Activated CD8-positive, alpha-beta memory T cell treated with anti-CD3 and anti-CD28 coated beads, Interleukin-2, amount 10 ng/mL, durations not matched to agents 7 days and 5 days (primary cell): Measurements from ENCODE around the gene KLF3. TPM values are rescaled to one million over a fixed set of nuclear protein-coding genes. Genes with fewer than 3 reads are reported as not detected.

Experiments
- ATAC-seq: fragments of 150-1000 bp; cut with Tn5 transposase; one replicate; pipeline ENCODE4 v1.10.0; 2021; ENCODE audit warnings: moderate library complexity
- CTCF ChIA-PET: fragments of 350-600 bp; sonication (Branson Sonifier 250); formaldehyde crosslinking; loops from one replicate; lab custom pipeline; 2021; ENCODE audit warnings: antibody characterized with exemption; lab: Charles Lee
- DNase-seq: peaks from one replicate; pipeline ENCODE4 v3.0.0-alpha.2; 2020
- H3K27ac Mint-ChIP-seq: one replicate; pipeline ENCODE4 v1.8.0; 2021; ENCODE audit warnings: mild to moderate bottlenecking, mixed read lengths
- H3K27me3 Mint-ChIP-seq: one replicate; pipeline ENCODE4 v1.8.0; 2021; ENCODE audit warnings: mixed read lengths
- H3K36me3 Mint-ChIP-seq: one replicate; pipeline ENCODE4 v1.8.0; 2021; ENCODE audit warnings: mild to moderate bottlenecking, mixed read lengths
- H3K4me1 Mint-ChIP-seq: one replicate; pipeline ENCODE4 v1.8.0; 2021; ENCODE audit warnings: mixed read lengths
- H3K4me3 Mint-ChIP-seq: one replicate; pipeline ENCODE4 v1.8.0; 2021; ENCODE audit warnings: mild to moderate bottlenecking, moderate library complexity, mixed read lengths
- H3K9me3 Mint-ChIP-seq: one replicate; pipeline ENCODE4 v1.8.0; 2022; ENCODE audit warnings: low read depth, mixed read lengths
- total RNA-seq, 2 experiments: library from RNA; stranded (reverse); gene quantifications; one replicate each; pipeline ENCODE4 v1.2.3, GENCODE V29; 2021

KLF3 gene
- total RNA-seq, 2 experiments from 2014 or later: 2.6 to 3.5 TPM

GRCh38 chr4:38662522-38663089, 1.4 kb upstream of the KLF3 start:
- CTCF ChIA-PET: interaction anchor here (1.5 to 2.4 kb wide), 3 partner anchors 12 to 483 kb away, joined by 4 to 10 read pairs (median 6); no protein-coding TSS in a partner anchor
- peaks cover 33% of the 10 kb centered on the region for H3K4me1 Mint-ChIP-seq

GRCh38 chr4:38663090-38663800, 754 bp upstream of the KLF3 start:
- H3K4me1 Mint-ChIP-seq: peaks cover 35% of the 10 kb centered on the region

More at GRCh38 chr4:38662522-38663089, 1.4 kb upstream of the KLF3 start:
- peaks cover 2% of the 10 kb centered on the region for H3K36me3 Mint-ChIP-seq
- H3K27me3 Mint-ChIP-seq: peaks cover 48% of the 10 kb centered on the region
- peak overlapping the region; percentile 26 for H3K27ac Mint-ChIP-seq
- ATAC-seq (no peak), DNase-seq (no peak)
- H3K4me3 Mint-ChIP-seq: peak overlapping the region; percentile 66
- peaks cover 4% of the 10 kb centered on the region for H3K9me3 Mint-ChIP-seq

GRCh38 chr4:38664706-38665401, 855 bp downstream of the KLF3 start:
- peaks cover 34% of the 10 kb centered on the region for H3K4me1 Mint-ChIP-seq
- H3K4me3 Mint-ChIP-seq: peak overlapping the region; percentile 73
- ATAC-seq (no peak), DNase-seq (no peak)
- H3K27me3 Mint-ChIP-seq: peaks cover 53% of the 10 kb centered on the region
- H3K27ac Mint-ChIP-seq: peak overlapping the region; percentile 61
- H3K9me3 Mint-ChIP-seq: peaks cover 4% of the 10 kb centered on the region
- CTCF ChIA-PET: interaction anchor here (3.0 kb wide), 1 partner anchor 345 kb away, joined by 21 read pairs; no protein-coding TSS in a partner anchor
- H3K36me3 Mint-ChIP-seq: no peaks in the 10 kb centered on the region

More at GRCh38 chr4:38663090-38663800, 754 bp upstream of the KLF3 start:
- H3K4me3 Mint-ChIP-seq: peak overlapping the region; percentile 66
- peak overlapping the region; percentile 26 for H3K27ac Mint-ChIP-seq
- CTCF ChIA-PET: interaction anchor here (1.5 to 2.4 kb wide), 3 partner anchors 12 to 483 kb away, joined by 4 to 10 read pairs (median 6); no protein-coding TSS in a partner anchor
- H3K27me3 Mint-ChIP-seq: peaks cover 49% of the 10 kb centered on the region
- peak; percentile 52 for ATAC-seq
- peaks cover 4% of the 10 kb centered on the region for H3K9me3 Mint-ChIP-seq
- peak; percentile 54 for DNase-seq
- peaks cover under 1% of the 10 kb centered on the region for H3K36me3 Mint-ChIP-seq

- Mint-ChIP-seq H3K4me3 (peak overlapping the region; percentile 7), H3K4me1 (peaks cover 39% of the 10 kb centered on the region), H3K27me3 (peaks cover 51% of the 10 kb centered on the region), H3K27ac (no peak overlapping the region), H3K9me3 (peaks cover 3% of the 10 kb centered on the region), H3K36me3 (no peaks in the 10 kb centered on the region)
- DNase-seq (no peak), ATAC-seq (no peak)
- CTCF ChIA-PET: interaction anchor here (0.7 to 3.0 kb wide), 5 partner anchors 9 to 491 kb away, joined by 3 to 21 read pairs (median 4); no protein-coding TSS in a partner anchor
Observed at GRCh38 chr4:38665551-38666411, 1.8 kb downstream of the KLF3 start.

- peak overlapping the region; percentile 41 for H3K4me3 Mint-ChIP-seq
- H3K27me3 Mint-ChIP-seq: peaks cover 44% of the 10 kb centered on the region
- no peaks in the 10 kb centered on the region for H3K9me3 Mint-ChIP-seq
- no peak overlapping the region for H3K27ac Mint-ChIP-seq
- no peaks in the 10 kb centered on the region for H3K36me3 Mint-ChIP-seq
- CTCF ChIA-PET: interaction anchor here (0.8 to 3.0 kb wide), 5 partner anchors 9 to 489 kb away, joined by 3 to 21 read pairs (median 4); no protein-coding TSS in a partner anchor
- DNase-seq (no peak), ATAC-seq (no peak)
- H3K4me1 Mint-ChIP-seq: peaks cover 46% of the 10 kb centered on the region
Observed at GRCh38 chr4:38666766-38667084, 2.7 kb downstream of the KLF3 start.

- ATAC-seq: peak; percentile 8
- H3K4me1 Mint-ChIP-seq: peaks cover 41% of the 10 kb centered on the region
- H3K27ac Mint-ChIP-seq: peak overlapping the region; percentile 37
- no peaks in the 10 kb centered on the region for H3K36me3 Mint-ChIP-seq
- CTCF ChIA-PET: interaction anchor here (1.3 to 3.0 kb wide), 5 partner anchors 8 to 490 kb away, joined by 3 to 21 read pairs (median 8); no protein-coding TSS in a partner anchor
- peak; percentile 53 for DNase-seq
- peaks cover 40% of the 10 kb centered on the region for H3K27me3 Mint-ChIP-seq
- H3K4me3 Mint-ChIP-seq: peak overlapping the region; percentile 41
- H3K9me3 Mint-ChIP-seq: no peaks in the 10 kb centered on the region
Observed at GRCh38 chr4:38667085-38667893, 3.3 kb downstream of the KLF3 start.

GRCh38 chr4:38668203-38668971, 4.4 kb downstream of the KLF3 start:
- Mint-ChIP-seq H3K4me1 (peaks cover 39% of the 10 kb centered on the region), H3K27me3 (peaks cover 36% of the 10 kb centered on the region), H3K36me3 (no peaks in the 10 kb centered on the region), H3K27ac (no peak overlapping the region), H3K9me3 (no peaks in the 10 kb centered on the region), H3K4me3 (no peak overlapping the region)
- CTCF ChIA-PET: interaction anchor here (0.5 to 2.1 kb wide), 4 partner anchors 24 to 491 kb away, joined by 3 to 10 read pairs (median 6); no protein-coding TSS in a partner anchor
- ATAC-seq (no peak), DNase-seq (no peak)

- Mint-ChIP-seq H3K4me1 (peaks cover 39% of the 10 kb centered on the region), H3K36me3 (no peaks in the 10 kb centered on the region), H3K27me3 (peaks cover 36% of the 10 kb centered on the region), H3K27ac (no peak overlapping the region), H3K4me3 (no peak overlapping the region), H3K9me3 (no peaks in the 10 kb centered on the region)
- no peak for DNase-seq
- CTCF ChIA-PET: interaction anchor here (0.5 to 2.1 kb wide), 4 partner anchors 25 to 492 kb away, joined by 3 to 10 read pairs (median 6); no protein-coding TSS in a partner anchor
- ATAC-seq: no peak
Observed at GRCh38 chr4:38669208-38669607, 5.2 kb downstream of the KLF3 start.

GRCh38 chr4:38670109-38670901, 6.3 kb downstream of the KLF3 start:
- Mint-ChIP-seq H3K4me1 (peaks cover 43% of the 10 kb centered on the region), H3K27me3 (peaks cover 31% of the 10 kb centered on the region), H3K27ac (no peak overlapping the region), H3K4me3 (no peak overlapping the region), H3K9me3 (no peaks in the 10 kb centered on the region), H3K36me3 (no peaks in the 10 kb centered on the region)
- DNase-seq (no peak), ATAC-seq (no peak)
- CTCF ChIA-PET: no interaction called here

- CTCF ChIA-PET: interaction anchor here (1.2 kb wide), 1 partner anchor 352 kb away, joined by 3 read pairs; no protein-coding TSS in a partner anchor
- no peak overlapping the region for H3K4me3 Mint-ChIP-seq
- no peaks in the 10 kb centered on the region for H3K9me3 Mint-ChIP-seq
- no peak overlapping the region for H3K27ac Mint-ChIP-seq
- ATAC-seq: no peak
- no peaks in the 10 kb centered on the region for H3K36me3 Mint-ChIP-seq
- peaks cover 43% of the 10 kb centered on the region for H3K4me1 Mint-ChIP-seq
- no peak for DNase-seq
- H3K27me3 Mint-ChIP-seq: peaks cover 24% of the 10 kb centered on the region
Observed at GRCh38 chr4:38670939-38671591, 7.1 kb downstream of the KLF3 start.
